DMS153 (cell line): ENCODE measurements around the gene DHX29.

ENCODE experiments used
- DNase-seq: peaks from one replicate; lab custom pipeline; 2025; lab: John Stamatoyannopoulos, UW

Gene DHX29

GRCh38 chr5:55316837-55317236, 9.3 kb upstream of the DHX29 start:
- no peak for DNase-seq

- no peak for DNase-seq
These were observed 8.8 kb upstream of the DHX29 start for GRCh38 chr5:55316289-55316688.

GRCh38 chr5:55313870-55314617, 6.5 kb upstream of the DHX29 start:
- no peak for DNase-seq

- no peak for DNase-seq
These were observed 851 bp upstream of the DHX29 start for GRCh38 chr5:55308254-55308836.

GRCh38 chr5:55306641-55307382, 682 bp downstream of the DHX29 start:
- DNase-seq, result no peak

- no peak for DNase-seq
These were observed 2.1 kb downstream of the DHX29 start for GRCh38 chr5:55305345-55305744.

- DNase-seq, result no peak
These were observed 2.9 kb downstream of the DHX29 start for GRCh38 chr5:55304584-55304983.

- no peak for DNase-seq
These were observed 4.2 kb downstream of the DHX29 start for GRCh38 chr5:55303238-55303690.

- DNase-seq, result no peak
These were observed 6.6 kb downstream of the DHX29 start for GRCh38 chr5:55300890-55301289.

GRCh38 chr5:55294935-55295334, 12.6 kb downstream of the DHX29 start:
- no peak for DNase-seq

- DNase-seq, result no peak
These were observed 16.5 kb downstream of the DHX29 start for GRCh38 chr5:55290991-55291390.

- DNase-seq, result no peak
These were observed 17.7 kb downstream of the DHX29 start for GRCh38 chr5:55289808-55290207.

GRCh38 chr5:55286411-55286933, 21.0 kb downstream of the DHX29 start:
- DNase-seq, result no peak

GRCh38 chr5:55278778-55279177, 28.7 kb downstream of the DHX29 start:
- no peak for DNase-seq

GRCh38 chr5:55276771-55277170, 30.7 kb downstream of the DHX29 start:
- DNase-seq, result no peak

GRCh38 chr5:55258339-55258738, 49.2 kb downstream of the DHX29 start:
- DNase-seq, result no peak

GRCh38 chr5:55254802-55255201, 52.7 kb downstream of the DHX29 start:
- no peak for DNase-seq

GRCh38 chr5:55250064-55250463, 57.4 kb downstream of the DHX29 start:
- DNase-seq, result no peak

GRCh38 chr5:55241746-55242145, 65.7 kb downstream of the DHX29 start:
- no peak for DNase-seq

- DNase-seq, result no peak
These were observed 70.7 kb downstream of the DHX29 start for GRCh38 chr5:55236800-55237199.

- peak; percentile 6 for DNase-seq
These were observed 73.3 kb downstream of the DHX29 start for GRCh38 chr5:55234121-55234700.
